HEK293 (cell line): Measurements from ENCODE around the gene HMCN1.

Experiments used
- CTCF ChIA-PET: fragments of 350-600 bp; formaldehyde crosslinking; extraction: SDS; loops from one replicate; lab custom pipeline; 2021; ENCODE audit warnings: antibody characterized with exemption; lab: Yijun Ruan, JAX
- POLR2A ChIA-PET: fragments of 300-600 bp; formaldehyde crosslinking; extraction: SDS; loops from one replicate; lab custom pipeline; 2020; ENCODE audit warnings: antibody characterized with exemption, inconsistent platforms; lab: Yijun Ruan, JAX
- H3K27ac ChIP-seq: fragments of 200-500 bp; sonication (Bioruptor generic); 2 replicates; pipeline ENCODE4 v1.5.1; 2014; ENCODE audit warnings: low read depth, low read length, control low read depth, inconsistent platforms; ENCODE audit errors: extremely low read depth
- H3K36me3 ChIP-seq, 2 experiments: fragments of 200-500 bp in 1 of 2; sonication (Bioruptor generic) in 1 of 2; 1 replicate in 1 of 2; 2 replicates in 1 of 2; pipeline ENCODE4 v1.5.1; 2014 to 2017; ENCODE audit warnings: inconsistent platforms in 2 of 2, low read length in 2 of 2; ENCODE audit not compliant: control insufficient read depth in 2 of 2, insufficient read depth in 1 of 2
- H3K4me1 ChIP-seq: fragments of 200-500 bp; sonication (Bioruptor generic); 2 replicates; pipeline ENCODE4 v1.5.1; 2014; ENCODE audit warnings: mild to moderate bottlenecking, low read length, inconsistent platforms; ENCODE audit not compliant: control insufficient read depth, insufficient read depth
- H3K4me3 ChIP-seq: 2 replicates; pipeline ENCODE4 v1.5.1; 2011; ENCODE audit warnings: low read depth, mild to moderate bottlenecking, control low read depth, low read length, moderate library complexity
- H3K9me3 ChIP-seq: fragments of 200-500 bp; sonication (Bioruptor generic); 2 replicates; pipeline ENCODE4 v1.5.1; 2014; ENCODE audit warnings: low read depth, low read length, inconsistent platforms; ENCODE audit not compliant: control insufficient read depth, insufficient read depth
- ELK4 ChIP-seq: IDR thresholded peaks from 2 replicates; pipeline ENCODE4 v1.6.1; 2011; ENCODE audit warnings: mild to moderate bottlenecking, low read depth, low read length, borderline replicate concordance
- IKZF3 ChIP-seq: fragments of 450-650 bp; IDR thresholded peaks from 2 replicates; pipeline ENCODE4 v1.5.0; 2018; ENCODE audit warnings: missing biosample characterization, mild to moderate bottlenecking, missing genetic modification characterization, moderate library complexity
- KLF8 ChIP-seq: fragments of 450-650 bp; formaldehyde crosslinking; IDR thresholded peaks from 2 replicates; pipeline ENCODE4 v1.5.1; 2016; ENCODE audit warnings: missing biosample characterization, missing genetic modification characterization
- MYNN ChIP-seq: fragments of 450-650 bp; formaldehyde crosslinking; IDR thresholded peaks from 2 replicates; pipeline ENCODE4 v1.5.1; 2016; ENCODE audit warnings: missing biosample characterization, missing genetic modification characterization, borderline replicate concordance
- REPIN1 ChIP-seq: fragments of 450-650 bp; formaldehyde crosslinking; IDR thresholded peaks from 2 replicates; pipeline ENCODE4 v1.5.1; 2017; ENCODE audit warnings: missing biosample characterization, missing genetic modification characterization, low read depth
- SALL2 ChIP-seq: fragments of 450-650 bp; formaldehyde crosslinking; IDR thresholded peaks from 2 replicates; pipeline ENCODE4 v1.5.0; 2017; ENCODE audit warnings: missing biosample characterization, mild to moderate bottlenecking, missing genetic modification characterization, borderline replicate concordance
- SP7 ChIP-seq: fragments of 450-650 bp; formaldehyde crosslinking; IDR thresholded peaks from 2 replicates; pipeline ENCODE4 v1.5.1; 2016; ENCODE audit warnings: missing biosample characterization, missing genetic modification characterization
- ZBTB21 ChIP-seq: fragments of 450-650 bp; formaldehyde crosslinking; IDR thresholded peaks from 2 replicates; pipeline ENCODE4 v1.5.1; 2017; ENCODE audit warnings: missing biosample characterization, missing genetic modification characterization
- ZNF133 ChIP-seq: fragments of 450-650 bp; formaldehyde crosslinking; IDR thresholded peaks from 2 replicates; pipeline ENCODE4 v1.5.1; 2016; ENCODE audit warnings: missing biosample characterization, missing genetic modification characterization
- ZNF184 ChIP-seq: fragments of 450-650 bp; IDR thresholded peaks from 2 replicates; pipeline ENCODE4 v1.5.1; 2018; ENCODE audit warnings: missing biosample characterization, mild to moderate bottlenecking, missing genetic modification characterization
- ZNF19 ChIP-seq: fragments of 450-650 bp; formaldehyde crosslinking; IDR thresholded peaks from 2 replicates; pipeline ENCODE4; 2016; ENCODE audit warnings: missing biosample characterization, missing genetic modification characterization, low read depth
- ZNF214 ChIP-seq: fragments of 450-650 bp; formaldehyde crosslinking; IDR thresholded peaks from 2 replicates; pipeline ENCODE4 v1.5.1; 2017; ENCODE audit warnings: missing biosample characterization, mild to moderate bottlenecking, missing genetic modification characterization, borderline replicate concordance
- ZNF221 ChIP-seq: fragments of 450-650 bp; formaldehyde crosslinking; IDR thresholded peaks from 2 replicates; pipeline ENCODE4 v1.5.1; 2017; ENCODE audit warnings: missing biosample characterization, missing genetic modification characterization, borderline replicate concordance
- ZNF266 ChIP-seq: fragments of 450-650 bp; formaldehyde crosslinking; IDR thresholded peaks from 2 replicates; pipeline ENCODE4 v1.5.1; 2016; ENCODE audit warnings: missing biosample characterization, missing genetic modification characterization, low read depth
- ZNF341 ChIP-seq: fragments of 450-650 bp; formaldehyde crosslinking; IDR thresholded peaks from 2 replicates; pipeline ENCODE4; 2016; ENCODE audit warnings: low read depth, missing biosample characterization, missing genetic modification characterization
- ZNF423 ChIP-seq: fragments of 450-650 bp; formaldehyde crosslinking; IDR thresholded peaks from 2 replicates; pipeline ENCODE4 v1.5.1; 2016; ENCODE audit warnings: missing biosample characterization, missing genetic modification characterization
- ZNF449 ChIP-seq: fragments of 450-650 bp; formaldehyde crosslinking; IDR thresholded peaks from 2 replicates; pipeline ENCODE4 v1.5.1; 2017; ENCODE audit warnings: missing biosample characterization, mild to moderate bottlenecking, missing genetic modification characterization, moderate library complexity
- ZNF501 ChIP-seq: fragments of 450-650 bp; formaldehyde crosslinking; IDR thresholded peaks from 2 replicates; pipeline ENCODE4 v1.5.1; 2016; ENCODE audit warnings: missing biosample characterization, missing genetic modification characterization
- ZNF510 ChIP-seq: fragments of 450-650 bp; formaldehyde crosslinking; IDR thresholded peaks from 2 replicates; pipeline ENCODE4 v1.5.1; 2018; ENCODE audit warnings: mild to moderate bottlenecking, missing genetic modification characterization, missing biosample characterization; ENCODE audit not compliant: insufficient replicate concordance
- ZNF514 ChIP-seq: fragments of 450-650 bp; formaldehyde crosslinking; IDR thresholded peaks from 2 replicates; pipeline ENCODE4 v1.5.1; 2016; ENCODE audit warnings: missing biosample characterization, missing genetic modification characterization
- ZNF548 ChIP-seq: fragments of 450-650 bp; formaldehyde crosslinking; IDR thresholded peaks from 2 replicates; pipeline ENCODE4 v1.5.1; 2016; ENCODE audit warnings: missing biosample characterization, missing genetic modification characterization
- ZNF677 ChIP-seq: fragments of 450-650 bp; IDR thresholded peaks from 2 replicates; pipeline ENCODE4 v1.5.0; 2018; ENCODE audit warnings: missing biosample characterization, mild to moderate bottlenecking, missing genetic modification characterization, moderate library complexity
- ZNF692 ChIP-seq: fragments of 450-650 bp; formaldehyde crosslinking; IDR thresholded peaks from 2 replicates; pipeline ENCODE4 v1.5.1; 2016; ENCODE audit warnings: missing biosample characterization, missing genetic modification characterization
- ZNF76 ChIP-seq: fragments of 450-650 bp; formaldehyde crosslinking; IDR thresholded peaks from 2 replicates; pipeline ENCODE4; 2016; ENCODE audit warnings: low read depth, missing biosample characterization, missing genetic modification characterization, borderline replicate concordance

The HMCN1 gene

GRCh38 chr1:185850366-185850765, 116.2 kb downstream of the HMCN1 start:
- TF ChIP-seq MYNN (tag by site-specific recombination) (no peak), ZNF266 (tag by site-specific recombination) (no peak), SP7 (tag by site-specific recombination) (no peak), IKZF3 (no peak), ZNF341 (no peak), ZNF677 (tag by site-specific recombination) (no peak), ZNF501 (tag by site-specific recombination) (no peak)
- ChIA-PET POLR2A (no interaction called here), CTCF (no interaction called here)
- H3K36me3 ChIP-seq, result no peaks in the 10 kb centered on the region
- no peaks in the 10 kb centered on the region for H3K9me3 ChIP-seq
- H3K4me3 ChIP-seq, result no peak overlapping the region
- H3K4me1 ChIP-seq, result no peaks in the 10 kb centered on the region
- no peak overlapping the region for H3K27ac ChIP-seq

GRCh38 chr1:185853739-185854138, 119.5 kb downstream of the HMCN1 start:
- no peaks in the 10 kb centered on the region for H3K36me3 ChIP-seq
- ChIA-PET CTCF (interaction anchor here (0.7 kb wide), 1 partner anchor 136 kb away, joined by 3 read pairs; no protein-coding TSS in a partner anchor), POLR2A (no interaction called here)
- no peaks in the 10 kb centered on the region for H3K4me1 ChIP-seq
- H3K4me3 ChIP-seq, result no peak overlapping the region
- TF ChIP-seq ZNF548 (tag by site-specific recombination) (no peak), ZNF184 (tag by site-specific recombination) (no peak), SALL2 (no peak), ZBTB21 (tag by site-specific recombination) (no peak), ZNF221 (tag by site-specific recombination) (no peak), ZNF76 (tag by site-specific recombination) (no peak), ZNF214 (tag by site-specific recombination) (no peak), REPIN1 (tag by site-specific recombination) (no peak), ZNF692 (tag by site-specific recombination) (no peak), ZNF423 (tag by site-specific recombination) (no peak), KLF8 (no peak), ELK4 (no peak), ZNF514 (tag by site-specific recombination) (no peak), ZNF510 (no peak)
- H3K27ac ChIP-seq, result no peak overlapping the region
- H3K9me3 ChIP-seq, result no peaks in the 10 kb centered on the region

GRCh38 chr1:185856482-185856881, 122.3 kb downstream of the HMCN1 start:
- CTCF ChIA-PET, result interaction anchor here (0.6 to 0.7 kb wide), 2 partner anchors 33 to 77 kb away, joined by 3 to 4 read pairs; no protein-coding TSS in a partner anchor
- TF ChIP-seq ZNF449 (no peak), ZNF133 (no peak), ZNF19 (no peak)
- TF ChIP-seq, all 188 proteins: peak for 0
- POLR2A ChIA-PET, result no interaction called here
- H3K36me3 ChIP-seq, result no peaks in the 10 kb centered on the region
- H3K4me3 ChIP-seq, result no peak overlapping the region
- no peaks in the 10 kb centered on the region for H3K9me3 ChIP-seq
- no peak overlapping the region for H3K27ac ChIP-seq
- H3K4me1 ChIP-seq, result 0 out of 2 replicates have a peak, but pooled peaks cover 3% of the 10 kb centered on the region
